HepG2 (cell line): ENCODE measurements around the gene SLC9A8. TPM values are rescaled to one million over a fixed set of nuclear protein-coding genes. Genes with fewer than 3 reads are reported as not detected.

Source experiments
- BHLHE40 ChIP-seq: IDR thresholded peaks from 2 replicates; pipeline ENCODE4 v1.6.1; 2011; ENCODE audit warnings: low read length, improper control_type of control experiment
- CHD4 ChIP-seq: fragments of 200-600 bp; sonication (generic); IDR thresholded peaks from 2 replicates; pipeline ENCODE4 v1.7.0; 2017; ENCODE audit warnings: mild to moderate bottlenecking, low read length, borderline replicate concordance
- ELK4 ChIP-seq: sonication (generic); formaldehyde crosslinking; IDR thresholded peaks from 2 replicates; pipeline ENCODE4 v1.9.0; 2021; ENCODE audit warnings: missing genetic modification reagents, borderline replicate concordance
- JUNB ChIP-seq: sonication (generic); formaldehyde crosslinking; IDR thresholded peaks from 2 replicates; pipeline ENCODE4 v1.8.0; 2022; ENCODE audit warnings: missing genetic modification reagents, mild to moderate bottlenecking, borderline replicate concordance
- KLF12 ChIP-seq: sonication (generic); formaldehyde crosslinking; IDR thresholded peaks from 2 replicates; pipeline ENCODE4 v1.4.0; 2020; ENCODE audit warnings: missing genetic modification reagents, borderline replicate concordance
- PITX1 ChIP-seq: sonication (generic); formaldehyde crosslinking; IDR thresholded peaks from 2 replicates; pipeline ENCODE4 v1.5.1; 2020; ENCODE audit warnings: mild to moderate bottlenecking, missing genetic modification reagents
- SP2 ChIP-seq: sonication (generic); formaldehyde crosslinking; IDR thresholded peaks from 2 replicates; pipeline ENCODE4 v1.5.1; 2020; ENCODE audit warnings: mild to moderate bottlenecking, missing genetic modification reagents
- TOE1 ChIP-seq: sonication (generic); formaldehyde crosslinking; IDR thresholded peaks from 2 replicates; pipeline ENCODE4 v1.4.0; 2020; ENCODE audit warnings: mild to moderate bottlenecking, missing genetic modification reagents
- TSC22D2 ChIP-seq: sonication (generic); formaldehyde crosslinking; IDR thresholded peaks from 2 replicates; pipeline ENCODE4 v1.5.1; 2020; ENCODE audit warnings: missing genetic modification reagents, mild to moderate bottlenecking, borderline replicate concordance
- ZBTB14 ChIP-seq: sonication (generic); formaldehyde crosslinking; IDR thresholded peaks from 2 replicates; pipeline ENCODE4 v1.4.0; 2020; ENCODE audit warnings: missing genetic modification reagents
- ZNF138 ChIP-seq: sonication (generic); formaldehyde crosslinking; IDR thresholded peaks from 2 replicates; pipeline ENCODE4 v1.5.0; 2020; ENCODE audit warnings: mild to moderate bottlenecking, low read depth, missing genetic modification reagents
- ZNF274 ChIP-seq: sonication (generic); formaldehyde crosslinking; IDR thresholded peaks from 2 replicates; pipeline ENCODE4 v1.5.1; 2020; ENCODE audit warnings: mild to moderate bottlenecking, missing genetic modification reagents
- ZNF282 ChIP-seq: fragments of 450-650 bp; IDR thresholded peaks from 2 replicates; pipeline ENCODE4 v1.6.1; 2018; ENCODE audit not compliant: partially characterized antibody
- ZNF337 ChIP-seq: sonication (generic); formaldehyde crosslinking; IDR thresholded peaks from 2 replicates; pipeline ENCODE4 v1.5.1; 2020; ENCODE audit warnings: missing genetic modification reagents, low read depth, mild to moderate bottlenecking, borderline replicate concordance
- ZNF510 ChIP-seq: sonication (generic); formaldehyde crosslinking; IDR thresholded peaks from 2 replicates; pipeline ENCODE4 v1.4.0; 2020; ENCODE audit warnings: low read depth, mild to moderate bottlenecking, missing genetic modification reagents
- ZNF564 ChIP-seq: sonication (generic); formaldehyde crosslinking; IDR thresholded peaks from 2 replicates; pipeline ENCODE4 v1.8.1; 2023; ENCODE audit warnings: mild to moderate bottlenecking, missing genetic modification reagents
- ZNF749 ChIP-seq: sonication (generic); formaldehyde crosslinking; IDR thresholded peaks from 2 replicates; pipeline ENCODE4 v1.8.0; 2022; ENCODE audit warnings: mild to moderate bottlenecking, missing genetic modification reagents, moderate library complexity, borderline replicate concordance
- ZNF891 ChIP-seq: sonication (generic); formaldehyde crosslinking; IDR thresholded peaks from 2 replicates; pipeline ENCODE4 v1.5.0; 2020; ENCODE audit warnings: mild to moderate bottlenecking, missing genetic modification reagents
- polyA plus RNA-seq, 8 experiments: library from polyadenylated mRNA; depleted of rRNA in 3 of 8; stranded (reverse) in 7 of 8; unstranded in 1 of 8; fragments of >200 nt; fragmentation: Illumina TruSeq in 4 of 8; extraction: Trizol in 4 of 8; gene quantifications; 2 replicates each; pipeline versions ENCODE4 v1.2.1 to v1.2.3, GENCODE V29; 2011 to 2016; ENCODE audit warnings: low read depth in 4 of 8, missing spikeins in 1 of 8, mixed read lengths in 1 of 8; ENCODE audit not compliant: insufficient read depth in 1 of 8
- total RNA-seq, 5 experiments: library from RNA; depleted of rRNA; stranded (reverse); fragments of >200 nt; fragmentation: Illumina TruSeq; extraction: Trizol; gene quantifications; 2 replicates each; pipeline ENCODE4 v1.2.3, GENCODE V29; 2016; ENCODE audit warnings: low read depth in 1 of 5
- TF ChIP-seq, protein P1 (sequence below): sonication (generic); formaldehyde crosslinking; IDR thresholded peaks from 2 replicates; pipeline ENCODE4 v1.5.0; 2020; ENCODE audit warnings: mild to moderate bottlenecking, missing genetic modification reagents
- TF ChIP-seq, protein P2 (sequence below): sonication (generic); formaldehyde crosslinking; IDR thresholded peaks from 2 replicates; pipeline ENCODE4 v1.5.1; 2020; ENCODE audit warnings: missing genetic modification reagents, mild to moderate bottlenecking, borderline replicate concordance
- TF ChIP-seq, protein P3 (sequence below): sonication (generic); formaldehyde crosslinking; IDR thresholded peaks from 2 replicates; pipeline ENCODE4 v1.4.0; 2020; ENCODE audit warnings: missing genetic modification reagents, borderline replicate concordance

SLC9A8 gene
- total and polyA plus RNA-seq, 2 of the 13 experiments (the other 11 are each of a cell fraction or from before 2014, with no cell fraction given): 4.1 to 7.4 TPM

DNA sequence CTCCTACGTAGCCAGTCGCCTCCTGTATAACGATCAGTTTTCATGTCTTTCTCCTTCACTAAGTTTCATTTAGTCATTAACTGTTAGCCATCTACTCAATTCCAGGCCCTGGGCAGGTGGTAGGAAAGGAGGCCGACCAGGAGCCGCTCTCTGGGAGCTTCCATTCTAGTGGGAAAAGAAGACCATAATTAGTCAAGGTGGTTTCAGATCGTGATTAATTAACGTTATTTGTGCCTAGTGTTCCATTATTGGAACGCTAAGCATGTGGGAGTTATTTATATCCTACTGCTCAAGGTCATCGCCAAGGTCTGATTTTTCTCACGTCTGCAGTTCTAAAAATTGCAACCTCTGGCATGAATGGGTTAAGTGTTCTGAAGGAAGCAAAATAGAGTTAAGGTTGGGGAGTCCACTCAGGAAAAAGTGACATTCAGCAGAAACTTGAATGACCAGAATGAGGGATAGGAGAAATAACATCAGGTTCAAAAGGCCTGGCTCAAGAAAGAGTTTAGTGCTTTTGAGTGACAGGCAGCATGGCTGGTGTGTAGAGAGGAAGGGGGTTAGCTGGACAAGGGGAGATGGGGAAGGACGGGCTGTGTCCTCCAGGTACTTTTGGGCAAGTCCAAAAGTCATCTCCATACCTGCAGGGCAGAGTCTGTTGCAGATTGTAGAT, 812 bp downstream of the SLC9A8 start (continued):
- TF ChIP-seq, protein P1, sequence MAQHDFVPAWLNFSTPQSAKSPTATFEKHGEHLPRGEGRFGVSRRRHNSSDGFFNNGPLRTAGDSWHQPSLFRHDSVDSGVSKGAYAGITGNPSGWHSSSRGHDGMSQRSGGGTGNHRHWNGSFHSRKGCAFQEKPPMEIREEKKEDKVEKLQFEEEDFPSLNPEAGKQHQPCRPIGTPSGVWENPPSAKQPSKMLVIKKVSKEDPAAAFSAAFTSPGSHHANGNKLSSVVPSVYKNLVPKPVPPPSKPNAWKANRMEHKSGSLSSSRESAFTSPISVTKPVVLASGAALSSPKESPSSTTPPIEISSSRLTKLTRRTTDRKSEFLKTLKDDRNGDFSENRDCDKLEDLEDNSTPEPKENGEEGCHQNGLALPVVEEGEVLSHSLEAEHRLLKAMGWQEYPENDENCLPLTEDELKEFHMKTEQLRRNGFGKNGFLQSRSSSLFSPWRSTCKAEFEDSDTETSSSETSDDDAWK (CRISPR knock-in tag): no peak
- TF ChIP-seq, protein P2, sequence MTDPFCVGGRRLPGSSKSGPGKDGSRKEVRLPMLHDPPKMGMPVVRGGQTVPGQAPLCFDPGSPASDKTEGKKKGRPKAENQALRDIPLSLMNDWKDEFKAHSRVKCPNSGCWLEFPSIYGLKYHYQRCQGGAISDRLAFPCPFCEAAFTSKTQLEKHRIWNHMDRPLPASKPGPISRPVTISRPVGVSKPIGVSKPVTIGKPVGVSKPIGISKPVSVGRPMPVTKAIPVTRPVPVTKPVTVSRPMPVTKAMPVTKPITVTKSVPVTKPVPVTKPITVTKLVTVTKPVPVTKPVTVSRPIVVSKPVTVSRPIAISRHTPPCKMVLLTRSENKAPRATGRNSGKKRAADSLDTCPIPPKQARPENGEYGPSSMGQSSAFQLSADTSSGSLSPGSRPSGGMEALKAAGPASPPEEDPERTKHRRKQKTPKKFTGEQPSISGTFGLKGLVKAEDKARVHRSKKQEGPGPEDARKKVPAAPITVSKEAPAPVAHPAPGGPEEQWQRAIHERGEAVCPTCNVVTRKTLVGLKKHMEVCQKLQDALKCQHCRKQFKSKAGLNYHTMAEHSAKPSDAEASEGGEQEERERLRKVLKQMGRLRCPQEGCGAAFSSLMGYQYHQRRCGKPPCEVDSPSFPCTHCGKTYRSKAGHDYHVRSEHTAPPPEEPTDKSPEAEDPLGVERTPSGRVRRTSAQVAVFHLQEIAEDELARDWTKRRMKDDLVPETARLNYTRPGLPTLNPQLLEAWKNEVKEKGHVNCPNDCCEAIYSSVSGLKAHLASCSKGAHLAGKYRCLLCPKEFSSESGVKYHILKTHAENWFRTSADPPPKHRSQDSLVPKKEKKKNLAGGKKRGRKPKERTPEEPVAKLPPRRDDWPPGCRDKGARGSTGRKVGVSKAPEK: no peak
- 0 out of 2 replicates have a peak, but pooled peaks have one; percentile 14 for TF ChIP-seq CHD4
- no peak for TF ChIP-seq ZNF282
- no peak for TF ChIP-seq PITX1 (CRISPR knock-in tag)
- TF ChIP-seq SP2 (CRISPR knock-in tag): no peak
- no peak for TF ChIP-seq JUNB (CRISPR knock-in tag)
- no peak for TF ChIP-seq TSC22D2 (CRISPR knock-in tag)
- TF ChIP-seq ZNF138: no peak
- TF ChIP-seq ZNF891 (CRISPR knock-in tag): no peak
- TF ChIP-seq ZNF510: no peak
- TF ChIP-seq BHLHE40: no peak
- no peak for TF ChIP-seq KLF12 (CRISPR knock-in tag)
- no peak for TF ChIP-seq ZNF749 (CRISPR knock-in tag)
- no peak for TF ChIP-seq ZNF274 (CRISPR knock-in tag)
- TF ChIP-seq, protein P3, sequence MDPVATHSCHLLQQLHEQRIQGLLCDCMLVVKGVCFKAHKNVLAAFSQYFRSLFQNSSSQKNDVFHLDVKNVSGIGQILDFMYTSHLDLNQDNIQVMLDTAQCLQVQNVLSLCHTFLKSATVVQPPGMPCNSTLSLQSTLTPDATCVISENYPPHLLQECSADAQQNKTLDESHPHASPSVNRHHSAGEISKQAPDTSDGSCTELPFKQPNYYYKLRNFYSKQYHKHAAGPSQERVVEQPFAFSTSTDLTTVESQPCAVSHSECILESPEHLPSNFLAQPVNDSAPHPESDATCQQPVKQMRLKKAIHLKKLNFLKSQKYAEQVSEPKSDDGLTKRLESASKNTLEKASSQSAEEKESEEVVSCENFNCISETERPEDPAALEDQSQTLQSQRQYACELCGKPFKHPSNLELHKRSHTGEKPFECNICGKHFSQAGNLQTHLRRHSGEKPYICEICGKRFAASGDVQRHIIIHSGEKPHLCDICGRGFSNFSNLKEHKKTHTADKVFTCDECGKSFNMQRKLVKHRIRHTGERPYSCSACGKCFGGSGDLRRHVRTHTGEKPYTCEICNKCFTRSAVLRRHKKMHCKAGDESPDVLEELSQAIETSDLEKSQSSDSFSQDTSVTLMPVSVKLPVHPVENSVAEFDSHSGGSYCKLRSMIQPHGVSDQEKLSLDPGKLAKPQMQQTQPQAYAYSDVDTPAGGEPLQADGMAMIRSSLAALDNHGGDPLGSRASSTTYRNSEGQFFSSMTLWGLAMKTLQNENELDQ (CRISPR knock-in tag): 0 out of 2 replicates have a peak, but pooled peaks have one; percentile 17
- no peak for TF ChIP-seq ZBTB14 (CRISPR knock-in tag)
- no peak for TF ChIP-seq TOE1 (CRISPR knock-in tag)
- no peak for TF ChIP-seq ZNF337 (CRISPR knock-in tag)
- TF ChIP-seq ZNF564: no peak
- TF ChIP-seq ELK4: no peak
